WERI-Rb-1 (cell line): ENCODE results near the gene ADAMTSL2.

Experiments used
- DNase-seq: peaks from one replicate; pipeline ENCODE4 v3.0.0-alpha.2; 2020
- H3K27ac ChIP-seq: fragments of 250-450 bp; sonication (Bioruptor Pico); 2 replicates; pipeline ENCODE4 v1.5.1; 2020; ENCODE audit warnings: mild to moderate bottlenecking, moderate library complexity
- H3K27me3 ChIP-seq: fragments of 250-450 bp; sonication (Bioruptor Pico); 2 replicates; pipeline ENCODE4 v1.5.1; 2021; ENCODE audit warnings: mild to moderate bottlenecking, low read depth, moderate library complexity; ENCODE audit not compliant: insufficient read depth, severe bottlenecking
- H3K36me3 ChIP-seq: fragments of 250-450 bp; sonication (Bioruptor Pico); 2 replicates; pipeline ENCODE4 v1.5.1; 2020; ENCODE audit warnings: mild to moderate bottlenecking, moderate library complexity
- H3K4me3 ChIP-seq: 2 replicates; pipeline ENCODE4 v1.5.1; 2011; ENCODE audit warnings: low read depth, mild to moderate bottlenecking, control low read depth, low read length
- H3K9me3 ChIP-seq: fragments of 250-450 bp; sonication (Bioruptor Pico); 2 replicates; pipeline ENCODE4 v1.5.1; 2021; ENCODE audit warnings: mild to moderate bottlenecking, moderate library complexity; ENCODE audit not compliant: severe bottlenecking
- TF ChIP-seq, protein P1 (sequence below): IDR thresholded peaks from 2 replicates; pipeline ENCODE4 v1.5.1; 2011; ENCODE audit warnings: low read depth, mild to moderate bottlenecking, control low read depth, inconsistent platforms, low read length

ADAMTSL2 gene

GRCh38 chr9:133598978-133599377 is 64.5 kb downstream of the ADAMTSL2 start:
- Histone ChIP-seq H3K9me3 (peaks cover 2% of the 10 kb centered on the region), H3K36me3 (no peaks in the 10 kb centered on the region), H3K4me3 (no peak overlapping the region), H3K27ac (no peak overlapping the region), H3K27me3 (no peaks in the 10 kb centered on the region)
- TF ChIP-seq, protein P1, sequence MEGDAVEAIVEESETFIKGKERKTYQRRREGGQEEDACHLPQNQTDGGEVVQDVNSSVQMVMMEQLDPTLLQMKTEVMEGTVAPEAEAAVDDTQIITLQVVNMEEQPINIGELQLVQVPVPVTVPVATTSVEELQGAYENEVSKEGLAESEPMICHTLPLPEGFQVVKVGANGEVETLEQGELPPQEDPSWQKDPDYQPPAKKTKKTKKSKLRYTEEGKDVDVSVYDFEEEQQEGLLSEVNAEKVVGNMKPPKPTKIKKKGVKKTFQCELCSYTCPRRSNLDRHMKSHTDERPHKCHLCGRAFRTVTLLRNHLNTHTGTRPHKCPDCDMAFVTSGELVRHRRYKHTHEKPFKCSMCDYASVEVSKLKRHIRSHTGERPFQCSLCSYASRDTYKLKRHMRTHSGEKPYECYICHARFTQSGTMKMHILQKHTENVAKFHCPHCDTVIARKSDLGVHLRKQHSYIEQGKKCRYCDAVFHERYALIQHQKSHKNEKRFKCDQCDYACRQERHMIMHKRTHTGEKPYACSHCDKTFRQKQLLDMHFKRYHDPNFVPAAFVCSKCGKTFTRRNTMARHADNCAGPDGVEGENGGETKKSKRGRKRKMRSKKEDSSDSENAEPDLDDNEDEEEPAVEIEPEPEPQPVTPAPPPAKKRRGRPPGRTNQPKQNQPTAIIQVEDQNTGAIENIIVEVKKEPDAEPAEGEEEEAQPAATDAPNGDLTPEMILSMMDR = no peak
- no peak for DNase-seq

GRCh38 chr9:133599470-133600173 is 65.1 kb downstream of the ADAMTSL2 start:
- TF ChIP-seq, protein P1 = no peak
- Histone ChIP-seq H3K27ac (no peak overlapping the region), H3K9me3 (peaks cover 2% of the 10 kb centered on the region), H3K27me3 (no peaks in the 10 kb centered on the region), H3K36me3 (peaks cover under 1% of the 10 kb centered on the region; the same call in 1 of the 2 replicates), H3K4me3 (no peak overlapping the region)
- no peak for DNase-seq

GRCh38 chr9:133600739-133601138 is 66.2 kb downstream of the ADAMTSL2 start:
- Histone ChIP-seq H3K4me3 (no peak overlapping the region), H3K36me3 (peaks cover 3% of the 10 kb centered on the region; the same call in 1 of the 2 replicates), H3K9me3 (peaks cover 2% of the 10 kb centered on the region), H3K27ac (no peak overlapping the region), H3K27me3 (no peaks in the 10 kb centered on the region)
- TF ChIP-seq, protein P1 = no peak
- no peak for DNase-seq

DNA sequence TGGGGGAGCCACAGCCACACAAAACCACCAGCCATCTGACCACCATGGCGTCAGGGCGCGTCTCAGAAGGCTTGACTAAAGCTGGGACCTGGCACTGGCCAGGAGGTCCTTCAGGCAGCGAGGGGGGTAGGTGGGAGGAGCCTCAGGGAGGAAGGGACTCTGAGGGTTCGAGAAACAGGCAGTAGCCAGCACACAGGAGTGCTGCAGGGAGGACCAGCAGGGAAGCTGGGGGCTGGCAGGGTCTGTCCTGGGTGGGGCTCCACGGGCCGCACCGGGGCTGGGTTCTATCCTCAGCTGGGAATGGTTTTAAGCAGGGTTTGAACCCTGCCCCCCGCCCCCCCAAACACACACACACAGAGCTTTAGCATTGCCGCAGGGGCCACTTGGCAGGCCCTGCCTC is 67.2 kb downstream of the ADAMTSL2 start:
- no peak overlapping the region for H3K4me3 ChIP-seq
- H3K27me3 ChIP-seq = no peaks in the 10 kb centered on the region
- H3K36me3 ChIP-seq = peaks cover 3% of the 10 kb centered on the region
- TF ChIP-seq, protein P1 = no peak
- no peak for DNase-seq
- no peak overlapping the region for H3K27ac ChIP-seq
- H3K9me3 ChIP-seq = peaks cover 2% of the 10 kb centered on the region

DNA sequence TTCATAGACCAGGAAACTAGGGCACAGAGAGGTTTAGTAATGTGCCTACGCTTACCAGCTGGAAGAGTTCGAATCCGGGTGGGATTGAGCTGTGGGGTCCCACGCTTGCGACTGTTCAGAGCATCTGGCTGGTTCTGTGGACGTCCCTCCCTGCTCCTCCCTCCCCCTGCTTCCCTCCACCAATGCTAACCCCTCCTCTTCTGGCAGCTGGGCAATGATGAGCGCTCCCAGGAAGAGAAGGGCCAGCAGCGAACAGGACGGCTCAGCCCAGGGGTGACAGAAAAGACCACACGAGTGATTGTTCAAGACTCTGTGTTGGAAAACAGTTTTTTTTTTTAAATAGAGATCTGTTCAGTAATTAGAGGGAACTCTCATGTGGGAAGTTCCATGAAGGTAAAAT is 67.8 kb downstream of the ADAMTSL2 start:
- TF ChIP-seq, protein P1 = no peak
- Histone ChIP-seq H3K4me3 (no peak overlapping the region), H3K27ac (no peak overlapping the region), H3K27me3 (no peaks in the 10 kb centered on the region), H3K9me3 (peaks cover 2% of the 10 kb centered on the region), H3K36me3 (peaks cover 7% of the 10 kb centered on the region)
- DNase-seq = no peak
